Prostate gland (tissue), 2 donors: ENCODE data around the gene AVEN.

Experiments used
- CTCF ChIP-seq, 4 experiments: fragments of 200-600 bp in 2 of 4; fragments of 450-650 bp in 2 of 4; sonication (generic) in 2 of 4; IDR thresholded peaks; 1 replicate in 3 of 4; 2 replicates in 1 of 4; pipeline ENCODE4 v1.5.1; 2016 to 2019; ENCODE audit warnings: antibody characterized with exemption in 4 of 4, mild to moderate bottlenecking in 2 of 4, moderate library complexity in 2 of 4
- POLR2AphosphoS5 ChIP-seq: sonication (generic); formaldehyde crosslinking; IDR thresholded peaks from one replicate; pipeline ENCODE4 v1.6.1; 2017; ENCODE audit warnings: antibody characterized with exemption

- no peak for TF ChIP-seq CTCF (IDR thresholded peaks at IDR 0.05)
- TF ChIP-seq POLR2AphosphoS5: no peak
Measured at GRCh38 chr15:34009656-34010055, 29.3 kb downstream of the AVEN start.
